ENCODE results near the gene UQCR11. TPM values are rescaled to one million over a fixed set of nuclear protein-coding genes. Genes with fewer than 3 reads are reported as not detected.

Gene UQCR11
- total RNA-seq, 1 donor from 2014 or later: 149 TPM

GRCh38 chr19:1599460-1599846, 5.8 kb downstream of the UQCR11 start:
- H3K9me3 Mint-ChIP-seq: no peaks in the 10 kb centered on the region
- TF ChIP-seq CTCF (conservative IDR thresholded peaks at IDR 0.05): no peak
- H3K36me3 Mint-ChIP-seq (ENCODE audit: low read depth): peaks cover 3% of the 10 kb centered on the region
- H3K27ac Mint-ChIP-seq (ENCODE audit: unreplicated experiment): no peak overlapping the region
- peaks cover 10% of the 10 kb centered on the region for H3K4me1 Mint-ChIP-seq
- H3K27me3 Mint-ChIP-seq (ENCODE audit: low read depth): peaks cover 2% of the 10 kb centered on the region
- DNase-seq (ENCODE audit: low read depth, low spot score): no peak
- H3K4me3 Mint-ChIP-seq: no peak overlapping the region

- Mint-ChIP-seq H3K4me3 (no peak overlapping the region), H3K36me3 (ENCODE audit: low read depth) (peaks cover 3% of the 10 kb centered on the region), H3K27ac (ENCODE audit: unreplicated experiment) (no peak overlapping the region), H3K9me3 (no peaks in the 10 kb centered on the region), H3K4me1 (peaks cover 10% of the 10 kb centered on the region), H3K27me3 (ENCODE audit: low read depth) (peaks cover 2% of the 10 kb centered on the region)
- no peak for TF ChIP-seq CTCF (conservative IDR thresholded peaks at IDR 0.05)
- no peak for DNase-seq (ENCODE audit: low read depth, low spot score)
These were observed 6.3 kb downstream of the UQCR11 start for GRCh38 chr19:1598777-1599459.

GRCh38 chr19:1593501-1593772, 11.8 kb downstream of the UQCR11 start:
- Mint-ChIP-seq H3K4me1 (peaks cover 20% of the 10 kb centered on the region), H3K36me3 (ENCODE audit: low read depth) (peaks cover 2% of the 10 kb centered on the region), H3K4me3 (peak overlapping the region; percentile 95), H3K27me3 (ENCODE audit: low read depth) (peaks cover 8% of the 10 kb centered on the region), H3K9me3 (no peaks in the 10 kb centered on the region), H3K27ac (ENCODE audit: unreplicated experiment) (peak overlapping the region; percentile 97)
- DNase-seq (ENCODE audit: low read depth, low spot score): no peak
- no peak for TF ChIP-seq CTCF (conservative IDR thresholded peaks at IDR 0.05)

GRCh38 chr19:1592755-1593500, 12.3 kb downstream of the UQCR11 start, which contains the start of gene MBD3:
TSS of gene MBD3 (minus strand) at chr19:1592865. CDS start at chr19:1592631, 234 bp downstream.
- peak within 1 kb of the TSS; percentile 95 for H3K4me3 Mint-ChIP-seq
- H3K27ac Mint-ChIP-seq (ENCODE audit: unreplicated experiment): peak within 1 kb of the TSS; percentile 99
- H3K36me3 Mint-ChIP-seq (ENCODE audit: low read depth): peaks cover 2% of the 10 kb centered on the region
- H3K27me3 Mint-ChIP-seq (ENCODE audit: low read depth): peaks cover 8% of the 10 kb centered on the region
- TF ChIP-seq CTCF (conservative IDR thresholded peaks at IDR 0.05): no peak
- DNase-seq (ENCODE audit: low read depth, low spot score): peak; percentile 87
- no peaks in the 10 kb centered on the region for H3K9me3 Mint-ChIP-seq
- H3K4me1 Mint-ChIP-seq: peaks cover 24% of the 10 kb centered on the region

- Mint-ChIP-seq H3K9me3 (no peaks in the 10 kb centered on the region), H3K4me1 (peaks cover 27% of the 10 kb centered on the region), H3K27me3 (ENCODE audit: low read depth) (peaks cover 8% of the 10 kb centered on the region), H3K36me3 (ENCODE audit: low read depth) (peaks cover 5% of the 10 kb centered on the region), H3K4me3 (peak overlapping the region; percentile 95), H3K27ac (ENCODE audit: unreplicated experiment) (peak overlapping the region; percentile 99)
- no peak for TF ChIP-seq CTCF (conservative IDR thresholded peaks at IDR 0.05)
- peak; percentile 77 for DNase-seq (ENCODE audit: low read depth, low spot score)
These were observed 13.1 kb downstream of the UQCR11 start for GRCh38 chr19:1592024-1592754.

Data from neural crest cell (in vitro differentiated cells).